Tibial nerve (tissue), 4 donors: ENCODE measurements around the gene MMP17. TPM values are rescaled to one million over a fixed set of nuclear protein-coding genes. Genes with fewer than 3 reads are reported as not detected.
"Not testable (repeated sequence)": the region's sequence is repeated elsewhere in the genome, so short reads cannot be mapped to it uniquely, and the experiment has no call there.

Source experiments
- DNase-seq, 2 donors: peaks; one replicate each; pipeline ENCODE4 v3.0.0-alpha.2; 2019; ENCODE audit warnings: low spot score in 2 of 2
- H3K27ac ChIP-seq, 4 donors: fragments of 200-600 bp; sonication (generic) in 3 of 4; one replicate each; pipeline ENCODE4 v1.5.1; 2017 to 2019; ENCODE audit warnings: mild to moderate bottlenecking in 1 of 4
- H3K27me3 ChIP-seq, 2 donors: fragments of 200-600 bp; sonication (generic) in 1 of 2; one replicate each; pipeline versions ENCODE4 v1.5.1 to v1.6.0; 2017 to 2019
- H3K36me3 ChIP-seq, 3 donors: fragments of 200-600 bp; sonication (generic); one replicate each; pipeline ENCODE4 v1.5.1; 2018 to 2019
- H3K4me1 ChIP-seq, 4 donors: fragments of 200-600 bp; sonication (generic) in 3 of 4; one replicate each; pipeline ENCODE4 v1.5.1; 2017 to 2019
- H3K4me3 ChIP-seq, 4 donors: fragments of 200-600 bp; sonication (generic) in 3 of 4; one replicate each; pipeline ENCODE4 v1.5.1; 2017 to 2019; ENCODE audit warnings: mild to moderate bottlenecking in 1 of 4, moderate library complexity in 1 of 4
- H3K9me3 ChIP-seq, 4 donors: fragments of 200-600 bp; sonication (generic) in 3 of 4; one replicate each; pipeline ENCODE4 v1.5.1; 2017 to 2019
- CTCF ChIP-seq, 5 experiments: fragments of 200-600 bp in 3 of 5; fragments of 450-650 bp in 2 of 5; sonication (generic) in 3 of 5; IDR thresholded peaks; one replicate each; pipeline ENCODE4 v1.5.1; 2016 to 2019; ENCODE audit warnings: antibody characterized with exemption in 5 of 5, mild to moderate bottlenecking in 3 of 5, moderate library complexity in 2 of 5
- EP300 ChIP-seq, 2 donors: sonication (generic); formaldehyde crosslinking; IDR thresholded peaks; one replicate each; pipeline ENCODE4 v1.6.1; 2017; ENCODE audit warnings: antibody characterized with exemption in 2 of 2, mild to moderate bottlenecking in 1 of 2
- POLR2A ChIP-seq, 2 donors: fragments of 450-650 bp; IDR thresholded peaks; one replicate each; pipeline ENCODE4 v1.6.1; 2017; ENCODE audit warnings: antibody characterized with exemption in 2 of 2, mild to moderate bottlenecking in 2 of 2, moderate library complexity in 2 of 2
- WGBS, 2 donors: methylation state at CpG; one replicate each; pipeline ENCODE4 v1.1.5; 2018; 5-methylcytosine and 5-hydroxymethylcytosine counted together
- total RNA-seq, 4 donors: library from RNA; depleted of rRNA; stranded (reverse); fragments of >200 nt; gene quantifications; one replicate each; pipeline ENCODE4 v1.1.0, GENCODE V29; 2016

Gene MMP17
- total RNA-seq, 4 donors from 2014 or later, result 10.9 to 65.3 (median 32.6) TPM

GRCh38 chr12:131883521-131883900 is 55.3 kb downstream of the MMP17 start:
- no peak overlapping the region for H3K27ac ChIP-seq
- DNase-seq, result no peak
- H3K9me3 ChIP-seq, result peaks cover 0 to 11% (median 2%) of the 10 kb centered on the region in 4 donors
- WGBS, 2 donors, result 69 to 74% methylated on average over 4 of the region's 4 CpGs
- H3K27me3 ChIP-seq, result peaks cover 0 to 5% of the 10 kb centered on the region in 2 donors
- H3K36me3 ChIP-seq, result no peaks in the 10 kb centered on the region
- H3K4me3 ChIP-seq, result no peak overlapping the region
- no peaks in the 10 kb centered on the region for H3K4me1 ChIP-seq
- TF ChIP-seq CTCF (IDR thresholded peaks at IDR 0.05) (no peak), EP300 (IDR thresholded peaks at IDR 0.05) (no peak), POLR2A (IDR thresholded peaks at IDR 0.05) (no peak)

GRCh38 chr12:131885076-131885475 is 56.9 kb downstream of the MMP17 start:
- 92 to 93% methylated on average over 8 of the region's 8 CpGs for WGBS, 2 donors
- H3K4me3 ChIP-seq, H3K36me3 ChIP-seq, H3K27me3 ChIP-seq, H3K27ac ChIP-seq, H3K4me1 ChIP-seq, DNase-seq: not testable (repeated sequence)
- peaks cover 0 to 11% (median 2%) of the 10 kb centered on the region in 4 donors for H3K9me3 ChIP-seq

GRCh38 chr12:131885543-131886057 is 57.4 kb downstream of the MMP17 start:
- no peaks in the 10 kb centered on the region for H3K27me3 ChIP-seq
- 92 to 95% methylated on average over 7 of the region's 7 CpGs for WGBS, 2 donors
- H3K9me3 ChIP-seq, result peaks cover 0 to 11% (median 2%) of the 10 kb centered on the region in 4 donors
- no peak for DNase-seq
- H3K27ac ChIP-seq, result no peak overlapping the region
- H3K4me1 ChIP-seq, result no peaks in the 10 kb centered on the region
- no peaks in the 10 kb centered on the region for H3K36me3 ChIP-seq
- no peak for TF ChIP-seq CTCF (IDR thresholded peaks at IDR 0.05)
- TF ChIP-seq POLR2A (IDR thresholded peaks at IDR 0.05), result no peak
- no peak for TF ChIP-seq EP300 (IDR thresholded peaks at IDR 0.05)
- no peak overlapping the region for H3K4me3 ChIP-seq

GRCh38 chr12:131891722-131892121 is 63.5 kb downstream of the MMP17 start:
- H3K4me1 ChIP-seq, result peaks cover 0 to 20% (median 7%) of the 10 kb centered on the region in 4 donors
- not testable (repeated sequence) for H3K27ac ChIP-seq, H3K27me3 ChIP-seq, H3K36me3 ChIP-seq, H3K4me3 ChIP-seq, H3K9me3 ChIP-seq, DNase-seq
- 85% methylated on average over 8 of the region's 8 CpGs for WGBS, 2 donors

- no peak for DNase-seq
- no peak overlapping the region for H3K4me3 ChIP-seq
- TF ChIP-seq CTCF (IDR thresholded peaks at IDR 0.05), result no peak
- no peak for TF ChIP-seq POLR2A (IDR thresholded peaks at IDR 0.05)
- no peak for TF ChIP-seq EP300 (IDR thresholded peaks at IDR 0.05)
- peaks cover 0 to 32% (median 12%) of the 10 kb centered on the region in 4 donors for H3K4me1 ChIP-seq
- H3K36me3 ChIP-seq, result peaks cover 0 to 10% (median 0%) of the 10 kb centered on the region in 3 donors
- H3K27me3 ChIP-seq, result no peaks in the 10 kb centered on the region
- no peaks in the 10 kb centered on the region for H3K9me3 ChIP-seq
- peak overlapping the region in 3 of 4 donors; percentile 79 to 98 (median 93) for H3K27ac ChIP-seq
- 75 to 76% methylated on average over 26 of the region's 26 CpGs for WGBS, 2 donors
These were observed 64.8 kb downstream of the MMP17 start for GRCh38 chr12:131892711-131893604.
